Neural cell (in vitro differentiated cells): ENCODE measurements around the gene TMSB15A. TPM values are rescaled to one million over a fixed set of nuclear protein-coding genes. Genes with fewer than 3 reads are reported as not detected.
"Not testable (repeated sequence)": the region's sequence is repeated elsewhere in the genome, so short reads cannot be mapped to it uniquely, and the experiment has no call there.

Experiments used
- H2AFZ ChIP-seq: fragments of 200-600, 300-800 bp; sonication (generic), shearing (Covaris generic); 2 replicates; pipeline ENCODE4 v1.6.0; 2014; ENCODE audit warnings: low read depth, mild to moderate bottlenecking, antibody characterized with exemption, low read length, moderate library complexity
- H3F3A ChIP-seq: fragments of 200-600 bp; shearing (Covaris generic); 2 replicates; pipeline ENCODE4 v1.6.1; 2016; ENCODE audit warnings: mild to moderate bottlenecking, moderate library complexity, mixed read lengths, antibody characterized with exemption, low read length; ENCODE audit not compliant: insufficient read depth, poor library complexity, severe bottlenecking
- H3K27ac ChIP-seq: fragments of 200-600, 300-800 bp; sonication (generic), shearing (Covaris generic); 2 replicates; pipeline ENCODE4 v1.5.1; 2014; ENCODE audit warnings: mild to moderate bottlenecking, low read length, moderate library complexity
- H3K27me3 ChIP-seq: fragments of 300-800, 200-600 bp; sonication (generic), shearing (Covaris generic); 2 replicates; pipeline ENCODE4 v1.6.0; 2014; ENCODE audit warnings: mild to moderate bottlenecking, low read depth, low read length, moderate library complexity; ENCODE audit not compliant: insufficient read depth
- H3K36me3 ChIP-seq: fragments of 300-800, 200-600 bp; sonication (generic), shearing (Covaris generic); 2 replicates; pipeline ENCODE4 v1.5.1; 2014; ENCODE audit warnings: mild to moderate bottlenecking, antibody characterized with exemption, low read length, moderate library complexity; ENCODE audit not compliant: insufficient read depth
- H3K4me2 ChIP-seq: fragments of 300-800, 200-600 bp; sonication (generic), shearing (Covaris generic); 2 replicates; pipeline ENCODE4 v1.6.0; 2014; ENCODE audit warnings: mild to moderate bottlenecking, low read length
- H3K4me3 ChIP-seq: fragments of 300-800, 200-600 bp; sonication (generic), shearing (Covaris generic); 2 replicates; pipeline ENCODE4 v1.5.1; 2014; ENCODE audit warnings: mild to moderate bottlenecking, low read length, moderate library complexity
- H3K79me2 ChIP-seq: fragments of 200-600 bp; shearing (Covaris generic); replicated peaks from 2 replicates; pipeline ENCODE4 v1.6.0; 2014; ENCODE audit warnings: mild to moderate bottlenecking, low read length, moderate library complexity; ENCODE audit not compliant: insufficient read depth
- H3K9ac ChIP-seq: fragments of 300-800, 200-600 bp; sonication (generic), shearing (Covaris generic); 2 replicates; pipeline ENCODE4 v1.6.1; 2016; ENCODE audit warnings: mild to moderate bottlenecking, low read length, mixed read lengths
- H3K9me2 ChIP-seq: fragments of 200-600 bp; shearing (Covaris generic); 2 replicates; pipeline ENCODE4 v1.6.1; 2016; ENCODE audit warnings: mild to moderate bottlenecking, low read length, mixed read lengths; ENCODE audit not compliant: insufficient read depth
- H3K9me3 ChIP-seq: fragments of 200-600, 300-800 bp; sonication (generic), shearing (Covaris generic); 2 replicates; pipeline ENCODE4 v1.6.1; 2016; ENCODE audit warnings: mild to moderate bottlenecking, mixed run types, low read length, moderate library complexity, mixed read lengths
- H4K20me1 ChIP-seq: fragments of 200-600 bp; shearing (Covaris generic); 2 replicates; pipeline ENCODE4 v1.6.1; 2016; ENCODE audit warnings: mild to moderate bottlenecking, mixed run types; ENCODE audit not compliant: insufficient read depth
- EP300 ChIP-seq: fragments of 450-650 bp; conservative IDR thresholded peaks from 2 replicates; pipeline ENCODE4 v1.6.1; 2014; ENCODE audit warnings: antibody characterized with exemption, mild to moderate bottlenecking, moderate library complexity; ENCODE audit not compliant: poor library complexity, severe bottlenecking
- EZH2 ChIP-seq: fragments of 200-600, 300-800 bp; shearing (Covaris generic), sonication (generic); IDR thresholded peaks from 2 replicates; pipeline ENCODE4 v1.6.1; 2014; ENCODE audit warnings: antibody characterized with exemption, low read length, borderline replicate concordance, mild to moderate bottlenecking; ENCODE audit not compliant: insufficient read depth, poor library complexity, severe bottlenecking
- MXI1 ChIP-seq: fragments of 450-650 bp; conservative IDR thresholded peaks from 2 replicates; pipeline ENCODE4 v1.6.1; 2014; ENCODE audit warnings: antibody characterized with exemption, mild to moderate bottlenecking; ENCODE audit not compliant: poor library complexity, severe bottlenecking
- POLR2AphosphoS5 ChIP-seq: IDR thresholded peaks from 2 replicates; pipeline ENCODE4 v1.6.1; 2012
- RAD21 ChIP-seq: fragments of 450-650 bp; conservative IDR thresholded peaks from 2 replicates; pipeline ENCODE4 v1.6.1; 2014; ENCODE audit warnings: antibody characterized with exemption, mild to moderate bottlenecking, moderate library complexity
- REST ChIP-seq: IDR thresholded peaks from 2 replicates; pipeline ENCODE4 v1.6.1; 2012; ENCODE audit warnings: borderline replicate concordance
- SMC3 ChIP-seq: fragments of 450-650 bp; conservative IDR thresholded peaks from 2 replicates; pipeline ENCODE4 v1.6.1; 2014; ENCODE audit warnings: antibody characterized with exemption, mild to moderate bottlenecking, moderate library complexity; ENCODE audit not compliant: poor library complexity
- TAF1 ChIP-seq: IDR thresholded peaks from 2 replicates; pipeline ENCODE4 v1.6.1; 2012; ENCODE audit warnings: low read depth
- polyA plus RNA-seq: library from polyadenylated mRNA; depleted of rRNA; stranded (reverse); fragments of >200 nt; gene quantifications from 2 replicates; pipeline ENCODE4 v1.2.3, GENCODE V29; 2014
- TF ChIP-seq, protein P1 (sequence below): fragments of 450-650 bp; IDR thresholded peaks from 2 replicates; pipeline ENCODE4 v1.5.1; 2014; ENCODE audit warnings: antibody characterized with exemption, mild to moderate bottlenecking, moderate library complexity; ENCODE audit not compliant: poor library complexity, severe bottlenecking

TMSB15A gene
- polyA plus RNA-seq, 1 donor from 2014 or later = 1,269 TPM

- no peak overlapping the region for H3K27ac ChIP-seq
- no peaks in the 10 kb centered on the region for H3K9me2 ChIP-seq
- H3K9me3 ChIP-seq = no peaks in the 10 kb centered on the region
- H3K9ac ChIP-seq = no peak overlapping the region
- H4K20me1 ChIP-seq = no peaks in the 10 kb centered on the region
- no peaks in the 10 kb centered on the region for H3F3A ChIP-seq
- H3K27me3 ChIP-seq = no peaks in the 10 kb centered on the region
- no peak overlapping the region for H3K4me3 ChIP-seq
- no peak overlapping the region for H2AFZ ChIP-seq
- H3K79me2 ChIP-seq = no peaks in the 10 kb centered on the region
- no peaks in the 10 kb centered on the region for H3K36me3 ChIP-seq
- H3K4me2 ChIP-seq = no peak overlapping the region
- no peak for TF ChIP-seq RAD21
- no peak for TF ChIP-seq TAF1
- no peak for TF ChIP-seq POLR2AphosphoS5
- TF ChIP-seq REST = no peak
- TF ChIP-seq SMC3 = no peak
- TF ChIP-seq, protein P1, sequence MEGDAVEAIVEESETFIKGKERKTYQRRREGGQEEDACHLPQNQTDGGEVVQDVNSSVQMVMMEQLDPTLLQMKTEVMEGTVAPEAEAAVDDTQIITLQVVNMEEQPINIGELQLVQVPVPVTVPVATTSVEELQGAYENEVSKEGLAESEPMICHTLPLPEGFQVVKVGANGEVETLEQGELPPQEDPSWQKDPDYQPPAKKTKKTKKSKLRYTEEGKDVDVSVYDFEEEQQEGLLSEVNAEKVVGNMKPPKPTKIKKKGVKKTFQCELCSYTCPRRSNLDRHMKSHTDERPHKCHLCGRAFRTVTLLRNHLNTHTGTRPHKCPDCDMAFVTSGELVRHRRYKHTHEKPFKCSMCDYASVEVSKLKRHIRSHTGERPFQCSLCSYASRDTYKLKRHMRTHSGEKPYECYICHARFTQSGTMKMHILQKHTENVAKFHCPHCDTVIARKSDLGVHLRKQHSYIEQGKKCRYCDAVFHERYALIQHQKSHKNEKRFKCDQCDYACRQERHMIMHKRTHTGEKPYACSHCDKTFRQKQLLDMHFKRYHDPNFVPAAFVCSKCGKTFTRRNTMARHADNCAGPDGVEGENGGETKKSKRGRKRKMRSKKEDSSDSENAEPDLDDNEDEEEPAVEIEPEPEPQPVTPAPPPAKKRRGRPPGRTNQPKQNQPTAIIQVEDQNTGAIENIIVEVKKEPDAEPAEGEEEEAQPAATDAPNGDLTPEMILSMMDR = no peak
- TF ChIP-seq MXI1 = no peak
- TF ChIP-seq EZH2 = no peak
- TF ChIP-seq EP300 = no peak
These were observed 24.8 kb downstream of the TMSB15A start for GRCh38 chrX:102491766-102492165.

DNA sequence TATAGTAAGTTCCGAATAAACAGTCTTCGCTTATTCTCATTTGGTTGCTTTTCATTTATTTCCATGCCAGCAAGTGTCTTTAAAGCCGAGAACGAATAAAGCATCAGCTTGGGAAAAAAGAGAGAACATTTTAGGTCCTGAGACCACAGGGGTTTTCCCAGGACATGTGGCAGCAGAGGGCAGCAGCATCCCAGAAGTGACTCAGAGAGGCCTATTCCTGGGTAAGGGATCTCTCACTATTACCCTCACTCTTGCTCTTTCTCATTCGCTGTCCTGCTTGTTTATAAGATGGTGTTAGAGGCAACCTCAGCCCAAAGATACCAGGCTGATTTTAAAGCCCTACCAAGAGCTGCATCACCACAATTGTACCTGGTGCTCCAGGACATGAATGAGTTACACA is 37.8 kb downstream of the TMSB15A start:
- not testable (repeated sequence) for H3K9me2 ChIP-seq, H3K4me3 ChIP-seq, H3F3A ChIP-seq, H3K27me3 ChIP-seq, H3K9ac ChIP-seq, H3K36me3 ChIP-seq, H2AFZ ChIP-seq, H3K79me2 ChIP-seq, H4K20me1 ChIP-seq, H3K9me3 ChIP-seq, H3K27ac ChIP-seq, H3K4me2 ChIP-seq

DNA sequence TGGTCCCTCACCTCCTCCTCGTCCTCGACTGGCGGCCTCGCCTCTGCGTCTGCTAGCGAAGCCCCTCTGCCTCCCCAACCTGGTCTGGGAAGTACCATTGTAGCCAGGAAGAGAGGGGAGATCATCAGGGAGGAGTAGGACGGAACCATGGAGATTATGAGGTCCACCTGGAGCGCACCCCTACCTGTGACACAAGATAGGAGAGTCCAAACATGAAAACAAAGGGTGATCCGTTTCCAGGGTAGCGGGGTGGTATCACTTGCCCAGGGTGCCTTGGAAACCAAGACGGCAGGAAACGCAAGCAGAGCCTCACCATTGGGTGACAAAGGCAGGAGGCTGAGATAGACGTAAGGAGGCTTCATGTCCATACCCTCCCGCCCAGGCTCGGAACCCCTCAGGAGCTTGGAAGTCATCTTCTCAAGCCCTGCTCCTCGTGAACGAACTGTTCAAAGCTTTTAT is 44.7 kb downstream of the TMSB15A start, which contains the start of gene TCP11X2:
TSS of gene TCP11X2 (minus strand) at position 51 of the 459 bp plus-strand sequence.
- not testable (repeated sequence) for H3K4me2 ChIP-seq, H3K9me3 ChIP-seq, H4K20me1 ChIP-seq, H3K36me3 ChIP-seq, H3K9me2 ChIP-seq, H3K4me3 ChIP-seq, H3F3A ChIP-seq, H2AFZ ChIP-seq, H3K79me2 ChIP-seq, H3K9ac ChIP-seq, H3K27ac ChIP-seq, H3K27me3 ChIP-seq

DNA sequence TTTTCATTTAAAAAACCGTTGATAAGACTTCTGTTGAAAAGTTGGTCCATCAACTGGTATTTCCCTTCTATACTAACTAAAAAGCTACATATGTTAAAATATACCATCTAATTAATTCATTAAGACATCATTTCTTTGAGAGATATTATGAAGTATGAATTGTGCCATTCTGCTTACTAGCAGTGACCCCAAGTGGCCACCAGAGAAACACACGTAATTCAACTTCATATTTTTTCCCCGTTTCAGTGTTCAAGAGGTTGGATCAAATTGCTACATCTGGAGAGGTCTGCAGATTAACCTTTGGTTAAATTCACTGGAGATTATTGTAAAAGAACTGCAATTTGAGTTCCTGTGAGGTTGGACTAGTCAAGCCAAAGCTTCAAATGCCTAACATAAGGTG is 46.3 kb downstream of the TMSB15A start:
- not testable (repeated sequence) for H4K20me1 ChIP-seq, H3K27ac ChIP-seq, H2AFZ ChIP-seq, H3F3A ChIP-seq, H3K27me3 ChIP-seq, H3K4me2 ChIP-seq, H3K9me3 ChIP-seq, H3K4me3 ChIP-seq, H3K36me3 ChIP-seq, H3K9me2 ChIP-seq, H3K79me2 ChIP-seq, H3K9ac ChIP-seq
